Measurements from ENCODE around the gene EDIL3. TPM values are rescaled to one million over a fixed set of nuclear protein-coding genes. Genes with fewer than 3 reads are reported as not detected.

The EDIL3 gene
- total RNA-seq, 2 donors from 2014 or later = 2.2 to 17.5 TPM

DNA sequence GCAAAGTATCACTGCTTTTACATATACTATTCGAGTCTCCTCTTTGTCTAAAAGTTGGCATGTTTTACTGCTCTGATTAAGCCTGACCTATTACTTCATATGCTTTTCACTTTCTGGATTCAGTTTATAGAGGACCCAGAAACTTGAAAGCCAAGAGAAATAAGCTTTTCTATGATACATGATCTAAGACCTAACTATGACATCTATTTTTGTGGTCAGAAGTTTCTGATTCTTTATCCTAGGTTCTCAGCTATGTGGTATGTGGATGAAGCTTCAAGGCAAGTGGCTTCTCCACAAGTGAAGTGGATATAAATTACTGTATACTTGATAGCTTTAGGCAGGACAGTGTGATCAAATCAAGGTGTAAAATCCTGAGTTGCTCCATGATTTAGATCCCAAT lies 6.3 kb downstream of the EDIL3 start:
- Histone ChIP-seq H3K9me3 (ENCODE audit: control insufficient read depth, low read length) (no peaks in the 10 kb centered on the region), H3K4me1 (ENCODE audit: control insufficient read depth, insufficient read depth, low read length) (no peaks in the 10 kb centered on the region), H3K27me3 (ENCODE audit: control insufficient read depth, insufficient read depth, low read length, poor library complexity, severe bottlenecking) (peaks cover 25% of the 10 kb centered on the region), H3K4me3 (ENCODE audit: low read length) (no peak overlapping the region), H3K27ac (ENCODE audit: low read depth, low read length) (no peak overlapping the region), H3K9ac (ENCODE audit: extremely low read depth, low read length, poor library complexity, severe bottlenecking) (no peak overlapping the region), H3K36me3 (ENCODE audit: control insufficient read depth, insufficient read depth, low read length) (no peaks in the 10 kb centered on the region)
- Mint-ChIP-seq H3K4me1 (peaks cover 3% of the 10 kb centered on the region), H3K27me3 (ENCODE audit: insufficient read depth) (peaks cover 19% of the 10 kb centered on the region), H3K4me3 (no peak overlapping the region), H3K36me3 (ENCODE audit: low read depth) (no peaks in the 10 kb centered on the region), H3K9me3 (no peaks in the 10 kb centered on the region), H3K27ac (no peak overlapping the region)
- TF ChIP-seq, protein P1, sequence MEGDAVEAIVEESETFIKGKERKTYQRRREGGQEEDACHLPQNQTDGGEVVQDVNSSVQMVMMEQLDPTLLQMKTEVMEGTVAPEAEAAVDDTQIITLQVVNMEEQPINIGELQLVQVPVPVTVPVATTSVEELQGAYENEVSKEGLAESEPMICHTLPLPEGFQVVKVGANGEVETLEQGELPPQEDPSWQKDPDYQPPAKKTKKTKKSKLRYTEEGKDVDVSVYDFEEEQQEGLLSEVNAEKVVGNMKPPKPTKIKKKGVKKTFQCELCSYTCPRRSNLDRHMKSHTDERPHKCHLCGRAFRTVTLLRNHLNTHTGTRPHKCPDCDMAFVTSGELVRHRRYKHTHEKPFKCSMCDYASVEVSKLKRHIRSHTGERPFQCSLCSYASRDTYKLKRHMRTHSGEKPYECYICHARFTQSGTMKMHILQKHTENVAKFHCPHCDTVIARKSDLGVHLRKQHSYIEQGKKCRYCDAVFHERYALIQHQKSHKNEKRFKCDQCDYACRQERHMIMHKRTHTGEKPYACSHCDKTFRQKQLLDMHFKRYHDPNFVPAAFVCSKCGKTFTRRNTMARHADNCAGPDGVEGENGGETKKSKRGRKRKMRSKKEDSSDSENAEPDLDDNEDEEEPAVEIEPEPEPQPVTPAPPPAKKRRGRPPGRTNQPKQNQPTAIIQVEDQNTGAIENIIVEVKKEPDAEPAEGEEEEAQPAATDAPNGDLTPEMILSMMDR (conservative IDR thresholded peaks at IDR 0.05) = no peak
- 80 to 100% methylated on average over 1 of the region's 1 CpG for WGBS, 2 experiments (ENCODE audit: insufficient coverage in 1 of 2, insufficient read length in 1 of 2)
- DNase-seq = no peak

DNA sequence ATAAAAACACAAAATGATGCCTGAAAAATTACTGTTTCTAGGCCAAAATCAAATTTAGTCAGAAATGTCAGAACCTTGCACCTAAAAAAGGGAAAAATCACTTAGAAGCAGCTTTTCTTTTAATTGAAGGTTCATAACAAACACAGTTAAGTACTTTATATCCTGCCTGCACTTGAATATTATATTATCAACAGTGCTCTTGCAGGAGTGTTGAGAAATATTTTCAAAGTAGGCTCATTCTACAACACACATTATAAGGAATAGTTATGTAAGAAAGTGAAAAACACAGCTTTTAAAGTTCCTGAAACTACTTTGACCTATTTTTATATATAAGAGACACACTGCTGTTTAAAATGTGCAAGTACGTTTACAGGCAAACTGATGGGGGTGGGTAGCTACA lies 8.3 kb downstream of the EDIL3 start:
- Histone ChIP-seq H3K36me3 (ENCODE audit: control insufficient read depth, insufficient read depth, low read length) (no peaks in the 10 kb centered on the region), H3K4me3 (ENCODE audit: low read length) (no peak overlapping the region), H3K27ac (ENCODE audit: low read depth, low read length) (no peak overlapping the region), H3K9me3 (ENCODE audit: control insufficient read depth, low read length) (no peaks in the 10 kb centered on the region), H3K4me1 (ENCODE audit: control insufficient read depth, insufficient read depth, low read length) (no peaks in the 10 kb centered on the region), H3K9ac (ENCODE audit: extremely low read depth, low read length, poor library complexity, severe bottlenecking) (no peak overlapping the region), H3K27me3 (ENCODE audit: control insufficient read depth, insufficient read depth, low read length, poor library complexity, severe bottlenecking) (peaks cover 4% of the 10 kb centered on the region)
- no peaks in the 10 kb centered on the region for H3K4me1 Mint-ChIP-seq
- TF ChIP-seq, protein P1 (conservative IDR thresholded peaks at IDR 0.05) = no peak
- no peaks in the 10 kb centered on the region for H3K27me3 Mint-ChIP-seq (ENCODE audit: insufficient read depth)
- no peaks in the 10 kb centered on the region for H3K9me3 Mint-ChIP-seq
- no peak for DNase-seq
- 67% methylated on average over 1 of the region's 1 CpG; no CpG with 5 or more reads in 1 of the 2 experiments for WGBS, 2 experiments (ENCODE audit: insufficient coverage in 1 of 2, insufficient read length in 1 of 2)
- no peak overlapping the region for H3K4me3 Mint-ChIP-seq
- no peaks in the 10 kb centered on the region for H3K36me3 Mint-ChIP-seq (ENCODE audit: low read depth)
- no peak overlapping the region for H3K27ac Mint-ChIP-seq

DNA sequence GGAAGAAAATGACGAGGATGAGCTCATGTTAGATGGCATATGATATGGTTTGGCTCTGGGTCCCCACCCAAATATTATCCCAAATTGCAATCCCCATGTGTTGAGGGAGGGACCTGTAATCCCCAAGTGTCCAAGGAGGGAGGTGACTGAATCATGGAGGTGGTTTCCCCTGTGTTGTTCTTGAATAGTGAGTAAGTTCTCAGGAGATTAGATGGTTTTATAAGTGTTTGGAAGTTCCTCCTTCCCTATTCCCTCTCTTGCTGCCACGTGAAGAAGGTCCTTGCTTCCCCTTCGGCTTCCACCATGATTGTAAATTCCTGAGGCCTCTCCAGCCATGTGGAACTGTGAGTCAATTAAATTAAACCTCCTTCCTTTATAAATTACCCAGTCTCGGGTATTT lies 10.1 kb downstream of the EDIL3 start:
- TF ChIP-seq, protein P1 (conservative IDR thresholded peaks at IDR 0.05) = no peak
- H3K4me3 Mint-ChIP-seq = no peak overlapping the region
- H3K27me3 Mint-ChIP-seq (ENCODE audit: insufficient read depth) = no peaks in the 10 kb centered on the region
- H3K27ac ChIP-seq (ENCODE audit: low read depth, low read length) = no peak overlapping the region
- H3K9me3 Mint-ChIP-seq = no peaks in the 10 kb centered on the region
- H3K4me3 ChIP-seq (ENCODE audit: low read length) = no peak overlapping the region
- no peaks in the 10 kb centered on the region for H3K36me3 ChIP-seq (ENCODE audit: control insufficient read depth, insufficient read depth, low read length)
- no peaks in the 10 kb centered on the region for H3K4me1 ChIP-seq (ENCODE audit: control insufficient read depth, insufficient read depth, low read length)
- DNase-seq = no peak
- no peaks in the 10 kb centered on the region for H3K9me3 ChIP-seq (ENCODE audit: control insufficient read depth, low read length)
- no peaks in the 10 kb centered on the region for H3K27me3 ChIP-seq (ENCODE audit: control insufficient read depth, insufficient read depth, low read length, poor library complexity, severe bottlenecking)
- no peak overlapping the region for H3K27ac Mint-ChIP-seq
- H3K4me1 Mint-ChIP-seq = no peaks in the 10 kb centered on the region
- no peak overlapping the region for H3K9ac ChIP-seq (ENCODE audit: extremely low read depth, low read length, poor library complexity, severe bottlenecking)
- 86 to 100% methylated on average over 1 to 4 of the region's 4 CpGs for WGBS, 2 experiments (ENCODE audit: insufficient coverage in 1 of 2, insufficient read length in 1 of 2)
- no peaks in the 10 kb centered on the region for H3K36me3 Mint-ChIP-seq (ENCODE audit: low read depth)

Measured in endodermal cell (in vitro differentiated cells).